HepG2 (cell line): Measurements from ENCODE around the gene PTBP2. TPM values are rescaled to one million over a fixed set of nuclear protein-coding genes. Genes with fewer than 3 reads are reported as not detected.

ENCODE experiments used
- ATAC-seq: fragments of 200-7000 bp; cut with Tn5 transposase; 3 replicates; pipeline ENCODE4 v1.9.1; 2020; ENCODE audit warnings: mild to moderate bottlenecking, moderate library complexity
- BruUV-seq: library from RNA; stranded (reverse); fragments of 400-500 nt; replicated peaks from 2 replicates; lab custom pipeline; 2021; lab: Mats Ljungman, UMichigan
- CTCF ChIA-PET: fragments of 300-600 bp; formaldehyde crosslinking; extraction: SDS; loops from one replicate; lab custom pipeline; 2021; ENCODE audit warnings: low total read pairs, inconsistent platforms, low intra/inter-chr PET ratio; lab: Yijun Ruan, JAX
- POLR2A ChIA-PET: fragments of 350-600 bp; sonication (Branson Sonifier 250); formaldehyde crosslinking; loops from one replicate; lab custom pipeline; 2020; ENCODE audit warnings: antibody characterized with exemption, inconsistent platforms; lab: Yijun Ruan, JAX
- DNase-seq: peaks from one replicate; pipeline ENCODE4 v3.0.0-alpha.2; 2015; ENCODE audit warnings: low spot score
- FAIRE-seq: peaks from 3 replicates; lab custom pipeline; 2011; peaks lifted over from hg19 to GRCh38; lab: Jason Lieb, UNC
- H2AFZ ChIP-seq: one replicate; pipeline ENCODE4 v1.6.1; 2011; ENCODE audit warnings: low read length, inconsistent platforms
- H3K27ac ChIP-seq: fragments of 300-600 bp; 3 replicates; pipeline ENCODE4 v1.8.0; 2011; ENCODE audit warnings: mixed run types, mild to moderate bottlenecking, mixed read lengths, low read length, inconsistent platforms; ENCODE audit not compliant: insufficient read depth; ENCODE audit errors: extremely low read length
- H3K27me3 ChIP-seq, 2 experiments: fragments of 200-600 bp in 1 of 2; 2 replicates in 1 of 2; 3 replicates in 1 of 2; pipeline versions ENCODE4 v1.6.0 to v1.8.0; 2011; ENCODE audit warnings: low read length in 2 of 2, mild to moderate bottlenecking in 2 of 2, moderate library complexity in 2 of 2, inconsistent platforms in 1 of 2; ENCODE audit not compliant: insufficient read depth in 2 of 2, control insufficient read depth in 1 of 2
- H3K36me3 ChIP-seq, 2 experiments: fragments of 200-600 bp in 1 of 2; replicated peaks in 1 of 2; 2 replicates in 1 of 2; 3 replicates in 1 of 2; pipeline versions ENCODE4 v1.5.1 to v1.8.0; 2011; ENCODE audit warnings: low read length in 2 of 2, inconsistent platforms in 1 of 2; ENCODE audit not compliant: insufficient read depth in 2 of 2, control insufficient read depth in 1 of 2
- H3K4me1 ChIP-seq: 2 replicates; pipeline ENCODE4 v1.5.1; 2012; ENCODE audit warnings: low read length, inconsistent platforms; ENCODE audit not compliant: insufficient read depth
- H3K4me2 ChIP-seq: 2 replicates; pipeline ENCODE4 v1.6.0; 2011; ENCODE audit warnings: low read depth, low read length, inconsistent platforms
- H3K4me3 ChIP-seq, 3 experiments: fragments of 200-600 bp in 1 of 3; sonication (generic), shearing (Covaris generic) in 1 of 3; replicated peaks in 1 of 3; 2 replicates each; pipeline ENCODE4 v1.5.1; 2011 to 2016; ENCODE audit warnings: low read length in 3 of 3, inconsistent platforms in 2 of 3, low read depth in 2 of 3, mild to moderate bottlenecking in 2 of 3, control low read depth in 1 of 3, mixed read lengths in 1 of 3; ENCODE audit not compliant: insufficient read depth in 1 of 3
- H3K79me2 ChIP-seq: one replicate; pipeline ENCODE4 v1.6.1; 2011; ENCODE audit warnings: low read length, inconsistent platforms; ENCODE audit not compliant: insufficient read depth
- H3K9ac ChIP-seq: 2 replicates; pipeline ENCODE4 v1.6.0; 2011; ENCODE audit warnings: mild to moderate bottlenecking, low read depth, low read length, inconsistent platforms; ENCODE audit not compliant: insufficient read depth
- H3K9me3 ChIP-seq: 2 replicates; pipeline ENCODE4 v1.5.1; 2012; ENCODE audit warnings: mild to moderate bottlenecking, low read length
- H4K20me1 ChIP-seq: 2 replicates; pipeline ENCODE4 v1.6.0; 2011; ENCODE audit warnings: inconsistent platforms, mild to moderate bottlenecking, low read length, moderate library complexity; ENCODE audit not compliant: insufficient read depth
- ARID2 ChIP-seq: sonication (generic); formaldehyde crosslinking; IDR thresholded peaks from 2 replicates; pipeline ENCODE4 v1.8.1; 2022; ENCODE audit warnings: mild to moderate bottlenecking, missing genetic modification reagents, borderline replicate concordance
- EED ChIP-seq: sonication (generic); formaldehyde crosslinking; IDR thresholded peaks from 2 replicates; pipeline ENCODE4 v1.5.0; 2020; ENCODE audit warnings: mild to moderate bottlenecking, missing genetic modification reagents
- HES4 ChIP-seq: sonication (generic); formaldehyde crosslinking; IDR thresholded peaks from 2 replicates; pipeline ENCODE4 v1.9.0; 2021; ENCODE audit warnings: mild to moderate bottlenecking, missing genetic modification reagents, borderline replicate concordance
- NCOA5 ChIP-seq: sonication (generic); formaldehyde crosslinking; IDR thresholded peaks from 2 replicates; pipeline ENCODE4 v1.4.0; 2020; ENCODE audit warnings: missing genetic modification reagents
- ZNF496 ChIP-seq: sonication (generic); formaldehyde crosslinking; IDR thresholded peaks from 2 replicates; pipeline ENCODE4 v1.8.1; 2023; ENCODE audit warnings: mild to moderate bottlenecking, moderate library complexity, missing genetic modification reagents; ENCODE audit not compliant: insufficient replicate concordance
- ZNF546 ChIP-seq: sonication (generic); formaldehyde crosslinking; conservative IDR thresholded peaks from 2 replicates; pipeline ENCODE4 v1.8.1; 2023; ENCODE audit warnings: mild to moderate bottlenecking, missing genetic modification reagents
- in situ Hi-C: cut with HindIII; loops from 2 replicates; pipeline ENCODE4 v1.10.0; 2017; ENCODE audit warnings: low pct_unique_long_range_greater_than_20kb; ENCODE audit not compliant: extremely low pct_ligation_motif_present
- intact Hi-C: fragments of 100-400 bp; cut with micrococcal nuclease; formaldehyde crosslinking; loops from one replicate; pipeline ENCODE4 v1.10.0; 2022; ENCODE audit not compliant: unreplicated experiment
- polyA plus RNA-seq, 8 experiments: library from polyadenylated mRNA; depleted of rRNA in 3 of 8; stranded (reverse) in 7 of 8; unstranded in 1 of 8; fragments of >200 nt; fragmentation: Illumina TruSeq in 4 of 8; extraction: Trizol in 4 of 8; gene quantifications; 2 replicates each; pipeline versions ENCODE4 v1.2.1 to v1.2.3, GENCODE V29; 2011 to 2016; ENCODE audit warnings: low read depth in 4 of 8, missing spikeins in 1 of 8, mixed read lengths in 1 of 8; ENCODE audit not compliant: insufficient read depth in 1 of 8
- total RNA-seq, 5 experiments: library from RNA; depleted of rRNA; stranded (reverse); fragments of >200 nt; fragmentation: Illumina TruSeq; extraction: Trizol; gene quantifications; 2 replicates each; pipeline ENCODE4 v1.2.3, GENCODE V29; 2016; ENCODE audit warnings: low read depth in 1 of 5
- TF ChIP-seq, protein P1 (sequence below): sonication (generic); formaldehyde crosslinking; IDR thresholded peaks from 2 replicates; pipeline ENCODE4 v1.4.0; 2020; ENCODE audit warnings: low read depth, mild to moderate bottlenecking, missing genetic modification reagents

PTBP2 gene
- total and polyA plus RNA-seq, 2 of the 13 experiments (the other 11 are each of a cell fraction or from before 2014, with no cell fraction given) = 10.5 to 14.1 TPM

DNA sequence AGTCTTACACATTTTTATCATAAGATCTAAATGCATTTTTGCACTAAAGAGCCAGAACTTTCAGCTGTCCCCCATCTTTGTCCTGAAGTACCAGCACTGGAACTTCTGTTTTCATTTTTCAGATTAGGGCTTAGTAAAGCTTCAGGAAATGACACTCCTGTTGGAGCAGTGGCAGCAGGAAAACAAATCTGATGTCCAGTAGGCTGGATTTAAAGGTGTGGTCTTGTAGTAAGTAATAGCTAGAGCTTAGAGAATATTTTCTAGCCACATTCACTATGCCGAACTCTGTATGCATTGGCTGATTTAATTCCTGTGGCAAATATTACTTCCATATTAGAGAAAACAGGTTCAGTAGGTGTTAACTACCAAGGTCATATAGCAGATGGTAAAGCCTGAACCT, 103.6 kb downstream of the PTBP2 start (continued):
- TF ChIP-seq, protein P1, sequence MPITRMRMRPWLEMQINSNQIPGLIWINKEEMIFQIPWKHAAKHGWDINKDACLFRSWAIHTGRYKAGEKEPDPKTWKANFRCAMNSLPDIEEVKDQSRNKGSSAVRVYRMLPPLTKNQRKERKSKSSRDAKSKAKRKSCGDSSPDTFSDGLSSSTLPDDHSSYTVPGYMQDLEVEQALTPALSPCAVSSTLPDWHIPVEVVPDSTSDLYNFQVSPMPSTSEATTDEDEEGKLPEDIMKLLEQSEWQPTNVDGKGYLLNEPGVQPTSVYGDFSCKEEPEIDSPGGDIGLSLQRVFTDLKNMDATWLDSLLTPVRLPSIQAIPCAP = no peak
- TF ChIP-seq ARID2 (CRISPR knock-in tag) (no peak), EED (no peak), HES4 (CRISPR knock-in tag) (no peak), NCOA5 (no peak), ZNF496 (CRISPR knock-in tag) (no peak)

DNA sequence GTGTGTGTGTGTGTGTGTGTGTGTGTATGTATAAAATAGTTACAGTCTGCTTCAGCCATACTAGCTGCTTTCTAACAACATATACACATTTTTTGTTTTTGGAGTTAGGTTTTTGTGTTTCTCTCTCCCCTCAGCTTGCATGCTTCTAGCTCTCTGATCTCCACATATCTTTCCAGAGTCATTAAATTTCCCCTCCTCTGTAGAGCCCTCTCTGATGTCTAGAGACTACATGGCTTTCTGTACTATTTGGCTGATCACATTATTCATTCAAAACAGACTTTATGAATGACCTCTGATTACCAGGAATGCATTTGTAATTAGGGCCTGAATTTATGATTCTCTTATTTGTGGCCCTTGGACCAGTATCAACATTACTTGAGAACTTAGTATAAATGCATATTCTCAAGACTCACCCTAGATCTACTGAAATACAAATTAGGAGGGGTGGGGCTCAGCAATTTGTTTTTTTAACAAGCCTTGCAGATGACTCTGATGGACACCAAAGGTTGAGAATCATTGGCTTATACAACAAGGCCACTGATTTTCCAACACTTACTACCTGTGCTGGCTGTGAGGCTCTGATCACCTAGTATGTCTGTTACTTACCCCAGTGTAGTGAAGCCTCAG, 104.5 kb downstream of the PTBP2 start:
- intact Hi-C loops (no loop called here), in situ Hi-C loops (no loop called here)
- TF ChIP-seq ZNF546 (CRISPR knock-in tag) = no peak
- BruUV-seq = no TSS peak
- Histone ChIP-seq H3K79me2 (no peaks in the 10 kb centered on the region), H4K20me1 (no peaks in the 10 kb centered on the region), H3K4me2 (no peak overlapping the region), H3K4me1 (no peaks in the 10 kb centered on the region), H2AFZ (no peak overlapping the region), H3K9ac (no peak overlapping the region), H3K4me3 (no peak overlapping the region), H3K9me3 (no peaks in the 10 kb centered on the region), H3K36me3 (no peaks in the 10 kb centered on the region), H3K27me3 (no peaks in the 10 kb centered on the region), H3K27ac (no peak overlapping the region)
- ChIA-PET CTCF (no interaction called here), POLR2A (no interaction called here)
- ATAC-seq = peak; percentile 24; the same call in 2 of the 3 replicates
- DNase-seq = no peak
- no peak for FAIRE-seq
